Prostate gland (tissue), 2 donors: ENCODE results near the gene TUBB3. TPM values are rescaled to one million over a fixed set of nuclear protein-coding genes. Genes with fewer than 3 reads are reported as not detected.

Experiments used
- DNase-seq: peaks from one replicate; pipeline ENCODE4 v3.0.0-alpha.2; 2019; ENCODE audit warnings: low spot score
- H3K27ac ChIP-seq, 2 donors: fragments of 200-600 bp; sonication (generic); 2 replicates each; pipeline ENCODE4 v1.5.1; 2017 to 2019
- H3K27me3 ChIP-seq: fragments of 200-600 bp; sonication (generic); replicated peaks from 2 replicates; pipeline ENCODE4 v1.5.1; 2019; ENCODE audit not compliant: insufficient read depth
- H3K36me3 ChIP-seq, 2 donors: fragments of 200-600 bp; sonication (generic); 1 replicate in 1 of 2; 2 replicates in 1 of 2; pipeline versions ENCODE4 v1.5.1 to v1.8.1; 2017 to 2019
- H3K4me1 ChIP-seq: fragments of 200-600 bp; sonication (generic); replicated peaks from 2 replicates; pipeline ENCODE4 v1.5.1; 2019
- H3K4me3 ChIP-seq, 2 donors: fragments of 200-600 bp; sonication (generic); 2 replicates each; pipeline ENCODE4 v1.5.1; 2017 to 2019
- H3K9me3 ChIP-seq: fragments of 200-600 bp; sonication (generic); 2 replicates; pipeline ENCODE4 v1.5.1; 2017
- POLR2A ChIP-seq: fragments of 450-650 bp; IDR thresholded peaks from one replicate; pipeline ENCODE4 v1.6.1; 2016; ENCODE audit warnings: antibody characterized with exemption, mild to moderate bottlenecking
- POLR2AphosphoS5 ChIP-seq: sonication (generic); formaldehyde crosslinking; IDR thresholded peaks from one replicate; pipeline ENCODE4 v1.6.1; 2017; ENCODE audit warnings: antibody characterized with exemption
- WGBS: methylation state at CpG from one replicate; pipeline ENCODE4 v1.1.5; 2018; 5-methylcytosine and 5-hydroxymethylcytosine counted together
- intact Hi-C: fragments of 100-400 bp; cut with DNase I; formaldehyde crosslinking; loops from one replicate; pipeline ENCODE4 v1.14.2; 2022
- total RNA-seq, 2 donors: library from RNA; depleted of rRNA; stranded (reverse); fragments of >200 nt; gene quantifications; one replicate each; pipeline ENCODE4 v1.1.0, GENCODE V29; 2016
- TF ChIP-seq, protein P1 (sequence below), 4 experiments: fragments of 200-600 bp in 2 of 4; fragments of 450-650 bp in 2 of 4; sonication (generic) in 2 of 4; IDR thresholded peaks; 1 replicate in 3 of 4; 2 replicates in 1 of 4; pipeline ENCODE4 v1.5.1; 2016 to 2019; ENCODE audit warnings: antibody characterized with exemption in 4 of 4, mild to moderate bottlenecking in 2 of 4, moderate library complexity in 2 of 4

The TUBB3 gene
- total RNA-seq, 2 donors from 2014 or later = 0.82 to 20.7 TPM

DNA sequence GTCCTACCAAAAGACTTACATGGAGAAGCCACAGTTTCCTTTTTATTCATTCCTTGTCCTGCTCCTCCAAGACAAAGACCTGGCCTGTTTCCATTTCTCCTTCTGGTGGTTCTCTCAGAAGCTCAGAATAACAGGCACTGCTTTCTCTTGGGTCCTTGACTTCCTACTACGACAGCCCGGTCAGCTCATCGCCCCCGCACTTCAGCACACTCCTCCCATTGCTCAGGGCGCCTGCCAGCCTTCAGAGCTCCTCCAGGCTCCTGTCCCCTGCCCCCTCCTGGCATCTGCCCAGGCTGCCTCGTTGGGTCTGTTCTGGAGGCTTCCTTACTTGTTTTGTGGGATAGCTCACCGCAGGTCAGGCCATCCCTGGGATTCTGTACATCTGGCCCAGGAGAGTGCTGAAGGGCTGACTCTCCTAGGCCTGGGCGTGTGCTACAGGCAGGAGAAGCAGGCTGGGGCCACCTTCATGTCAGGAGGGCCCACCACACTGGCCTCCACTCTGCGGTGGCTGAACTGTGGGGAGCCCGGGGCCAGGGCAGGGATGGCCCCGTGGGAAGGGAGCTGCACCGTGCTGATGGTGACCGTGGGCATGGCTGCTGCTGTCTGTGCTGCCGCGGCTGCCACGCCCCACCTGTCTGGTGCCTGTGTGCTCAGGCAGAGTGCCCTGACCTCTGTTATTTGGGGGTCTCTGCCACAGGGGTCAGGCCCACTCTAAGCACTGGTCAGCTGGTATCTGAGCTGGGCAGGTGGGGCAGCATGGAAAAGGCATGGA is 32.1 kb upstream of the TUBB3 start:
- intact Hi-C loops = no loop called here
- DNase-seq = no peak
- Histone ChIP-seq H3K4me3 (no peak overlapping the region), H3K9me3 (no peaks in the 10 kb centered on the region), H3K4me1 (no peaks in the 10 kb centered on the region), H3K27me3 (no peaks in the 10 kb centered on the region), H3K36me3 (peaks cover 16 to 58% of the 10 kb centered on the region in 2 donors), H3K27ac (no peak overlapping the region)
- TF ChIP-seq POLR2AphosphoS5 (no peak), POLR2A (no peak)
- TF ChIP-seq, protein P1, sequence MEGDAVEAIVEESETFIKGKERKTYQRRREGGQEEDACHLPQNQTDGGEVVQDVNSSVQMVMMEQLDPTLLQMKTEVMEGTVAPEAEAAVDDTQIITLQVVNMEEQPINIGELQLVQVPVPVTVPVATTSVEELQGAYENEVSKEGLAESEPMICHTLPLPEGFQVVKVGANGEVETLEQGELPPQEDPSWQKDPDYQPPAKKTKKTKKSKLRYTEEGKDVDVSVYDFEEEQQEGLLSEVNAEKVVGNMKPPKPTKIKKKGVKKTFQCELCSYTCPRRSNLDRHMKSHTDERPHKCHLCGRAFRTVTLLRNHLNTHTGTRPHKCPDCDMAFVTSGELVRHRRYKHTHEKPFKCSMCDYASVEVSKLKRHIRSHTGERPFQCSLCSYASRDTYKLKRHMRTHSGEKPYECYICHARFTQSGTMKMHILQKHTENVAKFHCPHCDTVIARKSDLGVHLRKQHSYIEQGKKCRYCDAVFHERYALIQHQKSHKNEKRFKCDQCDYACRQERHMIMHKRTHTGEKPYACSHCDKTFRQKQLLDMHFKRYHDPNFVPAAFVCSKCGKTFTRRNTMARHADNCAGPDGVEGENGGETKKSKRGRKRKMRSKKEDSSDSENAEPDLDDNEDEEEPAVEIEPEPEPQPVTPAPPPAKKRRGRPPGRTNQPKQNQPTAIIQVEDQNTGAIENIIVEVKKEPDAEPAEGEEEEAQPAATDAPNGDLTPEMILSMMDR (IDR thresholded peaks at IDR 0.05) = no peak
- WGBS = 90% methylated on average over 13 of the region's 16 CpGs

DNA sequence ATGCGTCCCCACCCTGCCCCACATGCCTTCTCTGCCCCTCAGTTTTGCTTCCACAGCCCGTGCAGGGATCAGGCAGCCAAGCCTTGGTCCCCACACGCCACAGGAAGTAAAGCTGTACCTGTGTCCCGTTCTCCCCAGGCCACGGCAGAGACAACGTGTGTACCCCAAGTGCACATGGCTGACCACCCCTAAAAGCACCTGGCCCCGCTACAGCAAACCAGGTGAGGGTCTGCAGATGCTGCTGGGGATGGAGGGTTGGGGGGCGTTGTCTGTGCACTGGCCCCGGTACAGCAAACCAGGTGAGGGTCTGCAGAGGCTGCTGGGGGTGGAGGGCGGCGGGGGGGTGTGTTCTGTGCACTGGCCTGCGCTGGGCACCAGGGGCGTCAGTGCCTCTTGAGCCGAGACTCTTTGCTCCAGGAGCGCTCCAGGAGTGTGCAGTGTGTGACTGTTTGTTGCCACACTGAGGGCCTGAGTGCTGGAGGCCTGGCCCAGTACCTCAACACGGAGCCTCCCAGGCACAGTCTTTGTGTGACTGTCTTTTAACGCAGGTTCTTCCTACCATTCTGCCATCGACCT is 31.0 kb upstream of the TUBB3 start:
- H3K4me3 ChIP-seq = no peak overlapping the region
- no peak overlapping the region for H3K27ac ChIP-seq
- TF ChIP-seq, protein P1 (IDR thresholded peaks at IDR 0.05) = no peak
- TF ChIP-seq POLR2AphosphoS5 (no peak), POLR2A (no peak)
- H3K36me3 ChIP-seq = peaks cover 16 to 49% of the 10 kb centered on the region in 2 donors
- no peaks in the 10 kb centered on the region for H3K9me3 ChIP-seq
- 92% methylated on average over 18 of the region's 18 CpGs for WGBS
- intact Hi-C loops = no loop called here
- H3K27me3 ChIP-seq = no peaks in the 10 kb centered on the region
- DNase-seq = no peak
- no peaks in the 10 kb centered on the region for H3K4me1 ChIP-seq

DNA sequence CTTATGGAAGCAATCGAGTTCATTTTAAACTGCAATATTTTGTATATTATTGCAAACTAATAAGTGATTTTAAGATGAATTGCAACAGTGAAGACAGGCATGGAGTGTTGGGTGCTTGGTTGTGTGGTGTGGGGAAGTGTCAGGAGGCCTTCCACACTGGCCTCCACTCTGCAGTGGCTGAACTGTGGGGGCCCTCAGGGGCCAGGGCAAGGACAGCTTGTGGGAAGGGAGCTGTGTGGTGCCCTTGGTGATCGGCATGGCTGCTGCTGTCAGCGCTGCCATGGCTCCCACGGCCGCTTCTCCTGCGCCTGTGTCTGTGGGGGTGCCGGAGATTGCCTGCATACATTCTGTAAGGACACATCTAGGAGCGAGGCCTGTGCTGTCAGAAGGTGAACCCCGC is 30.5 kb upstream of the TUBB3 start:
- no peak for DNase-seq
- Histone ChIP-seq H3K9me3 (no peaks in the 10 kb centered on the region), H3K27me3 (no peaks in the 10 kb centered on the region), H3K4me1 (no peaks in the 10 kb centered on the region), H3K4me3 (no peak overlapping the region), H3K36me3 (peaks cover 16 to 48% of the 10 kb centered on the region in 2 donors), H3K27ac (no peak overlapping the region)
- TF ChIP-seq POLR2AphosphoS5 (no peak), POLR2A (no peak)
- TF ChIP-seq, protein P1 (IDR thresholded peaks at IDR 0.05) = no peak
- WGBS = 100% methylated on average over 8 of the region's 9 CpGs
- intact Hi-C loops = no loop called here

DNA sequence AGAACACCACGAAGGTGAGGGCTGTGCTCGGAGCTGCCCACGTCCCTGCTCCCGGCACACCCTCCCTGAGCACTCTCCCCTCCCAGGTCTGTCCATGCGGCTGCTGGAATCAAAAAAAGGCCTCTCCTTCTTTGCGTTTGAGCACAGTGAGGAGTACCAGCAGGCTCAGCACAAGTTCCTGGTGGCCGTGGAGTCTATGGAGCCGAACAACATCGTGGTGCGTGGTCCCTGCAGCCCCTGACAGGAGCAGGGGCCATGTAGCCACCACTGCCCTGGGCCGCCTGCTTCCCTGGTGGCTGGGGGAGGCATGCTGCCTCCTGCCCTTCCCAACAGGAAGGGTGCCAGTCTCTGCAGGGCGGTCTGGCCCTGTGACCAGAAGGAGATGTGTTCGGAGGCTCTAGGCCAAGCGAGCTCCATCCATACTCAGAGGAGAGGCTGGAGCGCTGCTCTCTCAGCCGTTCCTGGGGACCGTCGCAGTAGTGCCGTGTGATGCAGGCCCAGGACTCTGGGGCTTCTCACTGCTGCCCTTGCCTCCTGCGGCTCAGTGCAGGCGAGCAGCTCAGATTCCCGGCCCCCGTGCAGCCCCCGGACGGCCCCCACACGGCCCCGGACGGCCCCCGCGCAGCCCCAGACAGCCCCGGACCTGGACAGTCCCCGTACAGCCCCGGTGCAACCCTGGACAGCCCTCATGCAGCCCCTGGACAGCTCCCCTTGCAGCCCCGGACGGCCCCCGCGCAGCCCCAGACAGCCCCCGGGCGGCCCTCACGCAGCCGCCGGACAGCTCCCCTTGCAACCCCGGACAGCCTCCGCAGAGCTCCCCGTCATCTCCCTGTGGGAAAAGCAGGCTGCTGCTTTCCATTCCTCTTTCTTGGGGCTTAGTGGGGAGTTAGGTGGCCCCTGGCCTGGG is 29.2 kb upstream of the TUBB3 start:
- peaks cover 19 to 52% of the 10 kb centered on the region in 2 donors for H3K36me3 ChIP-seq
- no peaks in the 10 kb centered on the region for H3K27me3 ChIP-seq
- 90% methylated on average over 40 of the region's 45 CpGs for WGBS
- no peak overlapping the region for H3K27ac ChIP-seq
- DNase-seq = no peak
- H3K4me3 ChIP-seq = no peak overlapping the region
- H3K9me3 ChIP-seq = no peaks in the 10 kb centered on the region
- no peak for TF ChIP-seq POLR2A
- TF ChIP-seq, protein P1 (IDR thresholded peaks at IDR 0.05) = no peak
- TF ChIP-seq POLR2AphosphoS5 = no peak
- intact Hi-C loops = no loop called here
- no peaks in the 10 kb centered on the region for H3K4me1 ChIP-seq
